ENCODE measurements around the gene LGI2. TPM values are rescaled to one million over a fixed set of nuclear protein-coding genes. Genes with fewer than 3 reads are reported as not detected.
A peak's percentile ranks its signal among the peaks of the same experiment; 100 is the strongest.

The LGI2 gene
- polyA plus RNA-seq, 1 of the 3 experiments (the other 2 are of a cell fraction), result not detected

GRCh38 chr4:24978291-24979075 lies 52.3 kb downstream of the LGI2 start:
- Histone ChIP-seq H2AFZ (ENCODE audit: low read depth) (peak overlapping the region; percentile 18; the same call in 1 of the 2 replicates), H3F3A (replicated peaks; ENCODE audit: insufficient read depth) (no peaks in the 10 kb centered on the region), H3K27me3 (ENCODE audit: insufficient read depth) (no peaks in the 10 kb centered on the region; the same call in 1 of the 2 replicates), H3K36me3 (replicated peaks in 1 of 2; ENCODE audit: control insufficient read depth in 1 of 2, insufficient read depth in 2 of 2, low read length in 1 of 2) (no peaks in the 10 kb centered on the region), H3K79me2 (ENCODE audit: insufficient read depth) (no peaks in the 10 kb centered on the region), H3K9me2 (no peaks in the 10 kb centered on the region), H3K4me3 (ENCODE audit: low read depth in 2 of 2, low read length in 1 of 2) (no peak overlapping the region), H4K20me1 (ENCODE audit: insufficient read depth) (no peaks in the 10 kb centered on the region), H3K4me2 (no peak overlapping the region), H3K9me3 (no peaks in the 10 kb centered on the region), H3K27ac (ENCODE audit: low read depth in 2 of 2, low read length in 1 of 2) (no peak overlapping the region), H3K9ac (no peak overlapping the region), H3K4me1 (ENCODE audit: control insufficient read depth in 1 of 2, insufficient read depth in 2 of 2, low read depth in 1 of 2, low read length in 1 of 2) (no peaks in the 10 kb centered on the region; a peak in 1 of 4 replicates)
- ChIA-PET POLR2A (no interaction called here), CTCF (interaction anchor here (2.6 to 4.8 kb wide), 2 partner anchors 166 to 389 kb away, joined by 10 to 50 read pairs; no protein-coding TSS in a partner anchor)
- no peak for DNase-seq
- 38% methylated on average over 9 of the region's 9 CpGs for WGBS (ENCODE audit: low lambda C conversion rate)
- TF ChIP-seq MAX (IDR thresholded peaks at IDR 0.05; ENCODE audit: low read depth) (no peak), TAF1 (IDR thresholded peaks at IDR 0.05; ENCODE audit: borderline replicate concordance, low read depth, low read length) (no peak), CHD2 (IDR thresholded peaks at IDR 0.05; ENCODE audit: low read length, partially characterized antibody) (no peak), JUND (IDR thresholded peaks at IDR 0.05) (no peak), USF1 (IDR thresholded peaks at IDR 0.05; ENCODE audit: borderline replicate concordance, low read depth) (no peak), USF2 (IDR thresholded peaks at IDR 0.05; ENCODE audit: borderline replicate concordance, low read depth, low read length) (no peak)

- no peaks in the 10 kb centered on the region for H3K79me2 ChIP-seq (ENCODE audit: insufficient read depth)
- H4K20me1 ChIP-seq (ENCODE audit: insufficient read depth), result no peaks in the 10 kb centered on the region
- TF ChIP-seq YY1 (IDR thresholded peaks at IDR 0.05; ENCODE audit: low read depth) (no peak), SIN3A (IDR thresholded peaks at IDR 0.05; ENCODE audit: borderline replicate concordance, low read depth, low read length) (no peak), POLR2AphosphoS5 (IDR thresholded peaks at IDR 0.05; ENCODE audit: low read depth, low read length) (no peak), MAX (IDR thresholded peaks at IDR 0.05; ENCODE audit: low read depth) (no peak), FOXM1 (IDR thresholded peaks at IDR 0.05; ENCODE audit: low read depth) (no peak), GABPA (IDR thresholded peaks at IDR 0.05; ENCODE audit: low read depth) (no peak), TEAD4 (IDR thresholded peaks at IDR 0.05; ENCODE audit: borderline replicate concordance, insufficient read depth) (no peak), TCF12 (IDR thresholded peaks at IDR 0.05) (no peak), RCOR1 (IDR thresholded peaks at IDR 0.05; ENCODE audit: low read length) (no peak), RAD21 (IDR thresholded peaks at IDR 0.05; ENCODE audit: low read length) (no peak), ZBTB33 (IDR thresholded peaks at IDR 0.05; ENCODE audit: borderline replicate concordance, low read depth) (no peak), SMC3 (IDR thresholded peaks at IDR 0.05; ENCODE audit: low read depth, low read length) (no peak), JUND (IDR thresholded peaks at IDR 0.05) (no peak), NFIC (IDR thresholded peaks at IDR 0.05; ENCODE audit: borderline replicate concordance) (no peak), MEF2A (IDR thresholded peaks at IDR 0.05; ENCODE audit: borderline replicate concordance, low read depth) (no peak), GATA2 (CRISPR knock-in tag; IDR thresholded peaks at IDR 0.05) (no peak), EP300 (IDR thresholded peaks at IDR 0.05; ENCODE audit: borderline replicate concordance in 1 of 2, low read depth in 1 of 2, low read length in 1 of 2) (no peak), USF1 (IDR thresholded peaks at IDR 0.05; ENCODE audit: borderline replicate concordance, low read depth) (no peak)
- DNase-seq, result no peak
- H3K27ac ChIP-seq (ENCODE audit: low read depth in 2 of 2, low read length in 1 of 2), result no peak overlapping the region
- H3K27me3 ChIP-seq (ENCODE audit: insufficient read depth), result no peaks in the 10 kb centered on the region; the same call in 1 of the 2 replicates
- ChIA-PET POLR2A (no interaction called here), CTCF (no interaction called here)
- no peak overlapping the region for H3K4me3 ChIP-seq (ENCODE audit: low read depth in 2 of 2, low read length in 1 of 2)
- H3K36me3 ChIP-seq (replicated peaks in 1 of 2; ENCODE audit: control insufficient read depth in 1 of 2, insufficient read depth in 2 of 2, low read length in 1 of 2), result no peaks in the 10 kb centered on the region
- H3F3A ChIP-seq (replicated peaks; ENCODE audit: insufficient read depth), result no peaks in the 10 kb centered on the region
- no peaks in the 10 kb centered on the region for H3K9me2 ChIP-seq
- 15% methylated on average over 4 of the region's 4 CpGs for WGBS (ENCODE audit: low lambda C conversion rate)
- H3K4me2 ChIP-seq, result no peak overlapping the region
- no peak overlapping the region for H2AFZ ChIP-seq (ENCODE audit: low read depth)
- H3K9ac ChIP-seq, result no peak overlapping the region
- H3K4me1 ChIP-seq (ENCODE audit: control insufficient read depth in 1 of 2, insufficient read depth in 2 of 2, low read depth in 1 of 2, low read length in 1 of 2), result no peaks in the 10 kb centered on the region; a peak in 1 of 4 replicates
- no peaks in the 10 kb centered on the region for H3K9me3 ChIP-seq
Measured at GRCh38 chr4:24975510-24975909, 55.2 kb downstream of the LGI2 start.

Data from SK-N-SH (cell line).